Heart right ventricle (tissue), 16 donors: ENCODE results near the gene WFS1. TPM values are rescaled to one million over a fixed set of nuclear protein-coding genes. Genes with fewer than 3 reads are reported as not detected.

ENCODE experiments used
- ATAC-seq, 8 donors: fragments of 200-7000 bp; cut with Tn5 transposase; one replicate each; pipeline ENCODE4 v1.9.1; 2020; ENCODE audit warnings: mild to moderate bottlenecking in 8 of 8, moderate library complexity in 8 of 8, moderate number of reproducible peaks in 1 of 8
- DNase-seq, 2 donors: peaks; one replicate each; pipeline ENCODE4 v3.0.0-alpha.2; 2020
- H3K27ac ChIP-seq, 10 donors: fragments of 200-600 bp; sonication (generic) in 2 of 10; one replicate each; pipeline versions ENCODE4 v1.5.0 to v1.8.0; 2020 to 2022; ENCODE audit warnings: mild to moderate bottlenecking in 3 of 10
- H3K27me3 ChIP-seq, 7 donors: fragments of 200-600 bp; one replicate each; pipeline ENCODE4 v1.8.0; 2021 to 2022; ENCODE audit warnings: mild to moderate bottlenecking in 2 of 7
- H3K36me3 ChIP-seq, 9 donors: fragments of 200-600 bp; sonication (generic) in 1 of 9; one replicate each; pipeline versions ENCODE4 v1.5.0 to v1.8.0; 2020 to 2022; ENCODE audit warnings: mild to moderate bottlenecking in 2 of 9
- H3K4me1 ChIP-seq, 9 donors: fragments of 200-600 bp; sonication (generic) in 1 of 9; one replicate each; pipeline versions ENCODE4 v1.5.0 to v1.8.0; 2020 to 2022; ENCODE audit warnings: mild to moderate bottlenecking in 4 of 9
- H3K4me3 ChIP-seq, 10 donors: fragments of 200-600 bp; sonication (generic) in 2 of 10; one replicate each; pipeline versions ENCODE4 v1.5.0 to v1.8.0; 2020 to 2022; ENCODE audit warnings: mild to moderate bottlenecking in 7 of 10, moderate library complexity in 2 of 10
- H3K9me3 ChIP-seq, 11 donors: fragments of 200-600 bp in 10 of 11; sonication (generic) in 2 of 11; one replicate each; pipeline versions ENCODE4 v1.5.0 to v1.8.0; 2013 to 2022; ENCODE audit warnings: mild to moderate bottlenecking in 2 of 11, control low read depth in 1 of 11, moderate library complexity in 1 of 11
- WGBS, 2 donors: extraction: QIAGEN DNeasy Blood & Tissue Kit; methylation state at CpG; one replicate each; pipeline ENCODE4 v1.1.7; 2013; ENCODE audit warnings: inconsistent platforms in 1 of 2; 5-methylcytosine and 5-hydroxymethylcytosine counted together
- intact Hi-C, 10 donors: fragments of 100-400 bp; cut with DNase I; formaldehyde crosslinking; loops; one replicate each; pipeline versions ENCODE4 v1.11.1 to v1.14.2; 2022
- polyA plus RNA-seq, 2 donors: library from polyadenylated mRNA; stranded (reverse); fragments of 200-250 nt; gene quantifications; one replicate each; pipeline ENCODE4 v1.2.3, GENCODE V29; 2013
- total RNA-seq, 10 donors: library from RNA; stranded (reverse); fragmentation: NEBNext Ultra II Directional in 3 of 10; extraction: Animal tissue kit (Norgen Biotek cat#: 25700) in 3 of 10; gene quantifications; one replicate each; pipeline versions ENCODE4 v1.2.1 to v1.2.4, GENCODE V29; 2021 to 2023
- TF ChIP-seq, protein P1 (sequence below), 9 donors: fragments of 200-600 bp; sonication (generic) in 2 of 9; IDR thresholded peaks; one replicate each; pipeline versions ENCODE4 v1.5.0 to v1.8.0; 2021 to 2022; ENCODE audit warnings: antibody characterized with exemption in 9 of 9, mild to moderate bottlenecking in 5 of 9, moderate library complexity in 1 of 9
- donor health status: Arrhythmogenic right ventricular cardiomyopathy.
- donor health status: ischemic (EF 13 %, LVEDD 7.1; RV severe dilation, severe dysfunction).
- donor health status: healthy with polysubstance abuse.
- donor health status: DM: no; HTN: yes; CAD: no.
- donor health status: DM: no; HTN: no; CAD: no.
- donor health status: ischemic (EF 25% LVEDD 6.9; RV normal size, moderate dysfunction).
- donor health status: ischemic (EF 25% LVEDD 5.7; RV mildly dilated, moderate dysfunction).
- donor health status: healthy.
- donor health status: DM: yes; HTN: yes; CAD: no.
- donor health status: Ischemic cardiomyopathy.
- donor health status: ischemic (EF 35%, LVEDD 5.7; RV mildly dilated, moderate dysfunction).
- donor health status: nonischemic (EF 11% LVEDD 7.7; RV severe dilation, severe dysfunction).
- donor health status: DM: yes; HTN: yes; CAD: no.
- donor health status: PGD.
- donor health status: ischemic (EF 29% LVEDD 5.4; RV normal size, mild dysfunction).
- donor health status: nonischemic (EF 23%, LVEDD 6.1; RV moderate dilation, normal function).

The WFS1 gene
- total and polyA plus RNA-seq, 12 donors: 35.0 to 119 (median 69.4) TPM

DNA sequence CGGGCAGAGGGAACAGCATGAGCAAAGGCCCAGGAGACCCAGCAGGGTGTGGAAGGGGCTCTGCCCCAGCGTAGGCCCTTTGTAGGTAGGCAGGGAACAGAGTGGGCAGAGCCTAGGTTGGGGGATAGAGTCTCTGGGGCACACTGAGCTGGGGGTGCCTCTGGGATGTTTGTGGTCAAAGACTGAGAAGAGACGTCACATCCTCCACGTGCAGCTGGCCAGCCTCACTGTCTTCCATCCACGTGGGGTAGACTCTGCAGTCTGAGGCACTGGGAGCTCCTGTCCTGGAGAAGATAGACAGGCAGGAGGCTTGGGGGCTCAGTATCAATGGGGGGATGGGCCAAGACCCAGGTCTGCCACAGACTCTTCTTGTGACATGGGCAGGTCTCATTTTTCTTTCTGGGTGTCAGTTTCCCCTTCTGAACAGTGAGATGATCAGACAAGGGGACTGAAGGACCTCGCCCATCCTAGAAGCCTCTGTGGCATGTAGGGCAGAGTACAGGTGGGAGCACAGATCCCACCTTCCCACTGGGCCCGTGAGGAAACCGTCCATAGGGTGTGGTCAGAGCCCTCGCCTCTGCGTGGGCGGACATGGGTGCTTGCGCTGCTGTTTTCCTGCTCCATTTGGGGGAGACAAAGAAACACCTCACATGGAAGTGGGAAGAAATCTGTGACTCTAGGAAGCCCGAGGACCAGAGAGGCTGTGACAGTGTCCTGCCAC is 22.9 kb downstream of the WFS1 start:
- WGBS, 2 donors: 83 to 86% methylated on average over 13 of the region's 13 CpGs

DNA sequence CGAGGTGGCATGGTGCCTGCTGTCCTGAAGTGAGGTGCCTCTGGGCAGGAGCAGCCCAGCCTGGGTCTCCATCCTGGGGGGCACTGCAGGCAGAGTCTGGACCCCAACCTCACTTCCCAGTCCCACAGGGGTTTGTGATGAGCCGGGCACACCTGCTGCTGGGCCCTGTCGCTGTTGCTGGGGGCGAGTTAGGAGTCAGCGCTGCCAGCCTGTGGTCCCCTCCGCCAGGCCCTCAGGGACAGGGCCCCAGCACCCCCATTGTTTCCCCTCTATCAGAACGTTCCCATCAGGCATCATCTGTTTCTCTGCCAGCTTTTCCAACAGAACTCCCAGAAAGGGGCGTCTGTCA is 23.4 kb downstream of the WFS1 start:
- H3K36me3 ChIP-seq: peaks cover 0 to 100% (median 35%) of the 10 kb centered on the region in 9 donors
- H3K9me3 ChIP-seq: no peaks in the 10 kb centered on the region
- ATAC-seq (no peak), DNase-seq (no peak)
- no peaks in the 10 kb centered on the region for H3K4me1 ChIP-seq
- no peaks in the 10 kb centered on the region for H3K27me3 ChIP-seq
- H3K4me3 ChIP-seq: no peak overlapping the region
- no peak overlapping the region for H3K27ac ChIP-seq
- intact Hi-C loops: no loop called here
- WGBS, 2 donors: 91 to 92% methylated on average over 8 of the region's 8 CpGs
- TF ChIP-seq, protein P1, sequence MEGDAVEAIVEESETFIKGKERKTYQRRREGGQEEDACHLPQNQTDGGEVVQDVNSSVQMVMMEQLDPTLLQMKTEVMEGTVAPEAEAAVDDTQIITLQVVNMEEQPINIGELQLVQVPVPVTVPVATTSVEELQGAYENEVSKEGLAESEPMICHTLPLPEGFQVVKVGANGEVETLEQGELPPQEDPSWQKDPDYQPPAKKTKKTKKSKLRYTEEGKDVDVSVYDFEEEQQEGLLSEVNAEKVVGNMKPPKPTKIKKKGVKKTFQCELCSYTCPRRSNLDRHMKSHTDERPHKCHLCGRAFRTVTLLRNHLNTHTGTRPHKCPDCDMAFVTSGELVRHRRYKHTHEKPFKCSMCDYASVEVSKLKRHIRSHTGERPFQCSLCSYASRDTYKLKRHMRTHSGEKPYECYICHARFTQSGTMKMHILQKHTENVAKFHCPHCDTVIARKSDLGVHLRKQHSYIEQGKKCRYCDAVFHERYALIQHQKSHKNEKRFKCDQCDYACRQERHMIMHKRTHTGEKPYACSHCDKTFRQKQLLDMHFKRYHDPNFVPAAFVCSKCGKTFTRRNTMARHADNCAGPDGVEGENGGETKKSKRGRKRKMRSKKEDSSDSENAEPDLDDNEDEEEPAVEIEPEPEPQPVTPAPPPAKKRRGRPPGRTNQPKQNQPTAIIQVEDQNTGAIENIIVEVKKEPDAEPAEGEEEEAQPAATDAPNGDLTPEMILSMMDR (IDR thresholded peaks at IDR 0.05): no peak

More for the DNA sequence above, 22.9 kb downstream of the WFS1 start:
- DNase-seq (no peak), ATAC-seq (no peak)
- TF ChIP-seq, protein P1 (IDR thresholded peaks at IDR 0.05): no peak
- Histone ChIP-seq H3K4me3 (no peak overlapping the region), H3K36me3 (peaks cover 0 to 100% (median 39%) of the 10 kb centered on the region in 9 donors), H3K27ac (no peak overlapping the region), H3K27me3 (no peaks in the 10 kb centered on the region), H3K9me3 (no peaks in the 10 kb centered on the region), H3K4me1 (no peaks in the 10 kb centered on the region)
- intact Hi-C loops: no loop called here

DNA sequence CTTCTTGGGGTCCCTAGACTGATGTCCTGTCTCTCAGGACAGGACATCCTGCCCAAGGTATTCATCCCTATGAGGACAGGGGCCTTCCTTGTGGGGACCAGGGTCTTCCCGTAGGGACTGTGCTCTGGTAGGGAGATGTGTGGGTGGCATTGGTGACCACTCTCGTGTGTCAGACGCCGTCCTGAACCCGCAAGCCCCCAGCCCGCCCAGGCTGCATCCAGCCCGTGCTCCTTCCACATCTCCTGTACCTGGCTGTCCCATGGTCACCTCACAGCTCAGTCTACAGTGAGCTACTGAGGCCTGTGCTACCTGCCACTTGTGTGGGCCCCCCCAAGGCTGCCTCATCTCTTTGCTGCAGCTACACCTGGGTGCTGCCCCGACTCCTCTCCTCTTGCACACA is 24.0 kb downstream of the WFS1 start:
- no peak for ATAC-seq
- Histone ChIP-seq H3K4me1 (no peaks in the 10 kb centered on the region), H3K27me3 (no peaks in the 10 kb centered on the region), H3K27ac (no peak overlapping the region), H3K36me3 (peaks cover 0 to 100% (median 33%) of the 10 kb centered on the region in 9 donors), H3K9me3 (no peaks in the 10 kb centered on the region), H3K4me3 (no peak overlapping the region)
- TF ChIP-seq, protein P1 (IDR thresholded peaks at IDR 0.05): no peak
- intact Hi-C loops: no loop called here
- WGBS, 2 donors: 92 to 93% methylated on average over 8 of the region's 8 CpGs
- DNase-seq: no peak

DNA sequence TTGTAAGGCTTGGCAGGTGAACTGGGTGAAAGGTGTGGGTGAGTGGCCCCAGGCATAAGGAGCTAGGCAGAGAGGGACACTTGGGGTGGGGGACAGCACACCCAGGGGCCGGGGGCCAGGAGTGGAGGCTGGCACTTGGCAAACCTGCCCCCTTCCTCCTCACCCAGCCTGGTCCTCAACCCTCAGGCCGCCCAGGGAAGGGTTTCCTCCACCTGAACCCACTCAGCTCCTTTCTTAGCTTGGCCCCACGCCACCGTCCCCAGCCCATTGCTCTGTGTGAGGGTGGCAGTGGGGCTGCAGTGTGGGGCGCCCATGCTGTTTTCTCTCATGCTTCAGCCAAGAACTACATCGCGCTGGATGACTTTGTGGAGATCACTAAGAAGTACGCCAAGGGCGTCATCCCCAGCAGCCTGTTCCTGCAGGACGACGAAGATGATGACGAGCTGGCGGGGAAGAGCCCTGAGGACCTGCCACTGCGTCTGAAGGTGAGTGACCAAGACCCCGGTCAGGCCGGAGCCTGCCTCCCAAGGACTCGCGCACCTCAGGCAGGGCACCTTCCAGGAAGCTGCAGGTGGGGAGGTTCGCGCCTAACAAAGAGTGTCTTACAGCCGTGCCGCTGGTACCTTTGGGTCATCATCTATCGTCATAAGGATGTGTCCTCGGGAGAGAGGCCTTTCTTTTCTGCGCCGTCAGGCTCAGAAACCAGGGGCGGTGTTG is 25.2 kb downstream of the WFS1 start:
- H3K9me3 ChIP-seq: no peaks in the 10 kb centered on the region
- ATAC-seq (no peak), DNase-seq (no peak)
- H3K36me3 ChIP-seq: peaks cover 0 to 92% (median 32%) of the 10 kb centered on the region in 9 donors
- 96% methylated on average over 27 of the region's 27 CpGs for WGBS, 2 donors
- no peaks in the 10 kb centered on the region for H3K4me1 ChIP-seq
- TF ChIP-seq, protein P1 (IDR thresholded peaks at IDR 0.05): no peak
- intact Hi-C loops: no loop called here
- no peak overlapping the region for H3K27ac ChIP-seq
- H3K4me3 ChIP-seq: no peak overlapping the region
- H3K27me3 ChIP-seq: no peaks in the 10 kb centered on the region
